Vagina (tissue), 2 donors: Measurements from ENCODE around the gene TROAP. TPM values are rescaled to one million over a fixed set of nuclear protein-coding genes. Genes with fewer than 3 reads are reported as not detected.

Experiments used
- DNase-seq, 2 donors: peaks; one replicate each; pipeline ENCODE4 v3.0.0-alpha.2; 2017; ENCODE audit errors: extremely low spot score in 2 of 2
- H3K27ac ChIP-seq: fragments of 200-600 bp; sonication (generic); one replicate; pipeline ENCODE4 v1.5.1; 2019
- H3K27me3 ChIP-seq: fragments of 200-600 bp; sonication (generic); one replicate; pipeline ENCODE4 v1.5.1; 2019
- H3K36me3 ChIP-seq, 2 donors: fragments of 200-600 bp; sonication (generic); one replicate each; pipeline ENCODE4 v1.5.1; 2017 to 2019
- H3K4me1 ChIP-seq: fragments of 200-600 bp; sonication (generic); one replicate; pipeline ENCODE4 v1.5.1; 2019
- H3K4me3 ChIP-seq, 2 donors: fragments of 200-600 bp; sonication (generic); 1 replicate in 1 of 2; 2 replicates in 1 of 2; pipeline ENCODE4 v1.5.1; 2016 to 2019
- H3K9me3 ChIP-seq: fragments of 200-600 bp; sonication (generic); one replicate; pipeline ENCODE4 v1.5.1; 2019
- CTCF ChIP-seq, 3 experiments: fragments of 450-650 bp in 2 of 3; fragments of 200-600 bp in 1 of 3; sonication (generic) in 1 of 3; IDR thresholded peaks; one replicate each; pipeline ENCODE4 v1.5.1; 2017 to 2019; ENCODE audit warnings: antibody characterized with exemption in 3 of 3, mild to moderate bottlenecking in 2 of 3, moderate library complexity in 2 of 3
- POLR2A ChIP-seq, 2 donors: fragments of 450-650 bp; IDR thresholded peaks; one replicate each; pipeline ENCODE4 v1.6.1; 2017; ENCODE audit warnings: antibody characterized with exemption in 2 of 2, mild to moderate bottlenecking in 2 of 2, moderate library complexity in 2 of 2
- POLR2AphosphoS5 ChIP-seq, 2 donors: sonication (generic); formaldehyde crosslinking; IDR thresholded peaks; one replicate each; pipeline ENCODE4 v1.9.0; 2017; ENCODE audit warnings: antibody characterized with exemption in 2 of 2, mild to moderate bottlenecking in 2 of 2, low read depth in 1 of 2; ENCODE audit not compliant: insufficient read depth in 1 of 2
- intact Hi-C: fragments of 100-400 bp; cut with DNase I; formaldehyde crosslinking; loops from one replicate; pipeline ENCODE4 v1.15.1; 2023
- total RNA-seq: library from RNA; depleted of rRNA; stranded (reverse); fragments of >200 nt; gene quantifications from one replicate; pipeline ENCODE4 v1.2.3, GENCODE V29; 2016

Gene TROAP
- total RNA-seq, 1 donor from 2014 or later, result 4.9 TPM

GRCh38 chr12:49346659-49347310, 23.7 kb downstream of the TROAP start, which contains the start of gene DNAJC22:
TSS of gene DNAJC22 (plus strand) at chr12:49346888. CDS start at chr12:49348873, 1,985 bp downstream.
- DNase-seq, result no peak
- intact Hi-C loops, result no loop called here
- peaks cover 19% of the 10 kb centered on the region for H3K27me3 ChIP-seq
- no peaks in the 10 kb centered on the region for H3K9me3 ChIP-seq
- H3K27ac ChIP-seq, result no peak within 1 kb of the TSS
- peak within 1 kb of the TSS; percentile 40 to 43 for H3K4me3 ChIP-seq
- TF ChIP-seq POLR2A (IDR thresholded peaks at IDR 0.05) (no peak), POLR2AphosphoS5 (IDR thresholded peaks at IDR 0.05; ENCODE audit: insufficient read depth in 1 of 2, low read depth in 1 of 2) (no peak), CTCF (IDR thresholded peaks at IDR 0.05) (no peak)
- H3K4me1 ChIP-seq, result peaks cover 59% of the 10 kb centered on the region
- no peaks in the 10 kb centered on the region for H3K36me3 ChIP-seq

- H3K4me3 ChIP-seq, result peak overlapping the region; percentile 40 to 43
- peak in 1 of 2 donors; percentile 81 for DNase-seq
- peak in 1 of 2 donors; percentile 35 for TF ChIP-seq POLR2AphosphoS5 (IDR thresholded peaks at IDR 0.05; ENCODE audit: insufficient read depth in 1 of 2, low read depth in 1 of 2)
- TF ChIP-seq POLR2A (IDR thresholded peaks at IDR 0.05), result no peak
- TF ChIP-seq CTCF (IDR thresholded peaks at IDR 0.05), result peak; percentile 76 to 87 (median 80)
- peaks cover 53% of the 10 kb centered on the region for H3K4me1 ChIP-seq
- H3K27me3 ChIP-seq, result peaks cover 19% of the 10 kb centered on the region
- no peaks in the 10 kb centered on the region for H3K36me3 ChIP-seq
- no peak overlapping the region for H3K27ac ChIP-seq
- no peaks in the 10 kb centered on the region for H3K9me3 ChIP-seq
- intact Hi-C loops, result no loop called here
These were observed 24.5 kb downstream of the TROAP start for GRCh38 chr12:49347311-49348193.

- peak in 1 of 2 donors; percentile 67 for DNase-seq
- intact Hi-C loops, result no loop called here
- no peak for TF ChIP-seq POLR2AphosphoS5 (IDR thresholded peaks at IDR 0.05; ENCODE audit: insufficient read depth in 1 of 2, low read depth in 1 of 2)
- no peak for TF ChIP-seq POLR2A (IDR thresholded peaks at IDR 0.05)
- no peak for TF ChIP-seq CTCF (IDR thresholded peaks at IDR 0.05)
- no peaks in the 10 kb centered on the region for H3K36me3 ChIP-seq
- H3K9me3 ChIP-seq, result no peaks in the 10 kb centered on the region
- peaks cover 19% of the 10 kb centered on the region for H3K27me3 ChIP-seq
- no peak overlapping the region for H3K27ac ChIP-seq
- no peak overlapping the region for H3K4me3 ChIP-seq
- H3K4me1 ChIP-seq, result peaks cover 41% of the 10 kb centered on the region
These were observed 25.7 kb downstream of the TROAP start for GRCh38 chr12:49348781-49349180.

GRCh38 chr12:49349266-49349665, 26.2 kb downstream of the TROAP start:
- Histone ChIP-seq H3K4me1 (peaks cover 37% of the 10 kb centered on the region), H3K4me3 (no peak overlapping the region), H3K27ac (no peak overlapping the region), H3K36me3 (no peaks in the 10 kb centered on the region), H3K9me3 (no peaks in the 10 kb centered on the region), H3K27me3 (peaks cover 19% of the 10 kb centered on the region)
- peak in 1 of 2 donors; percentile 42 for DNase-seq
- TF ChIP-seq POLR2AphosphoS5 (IDR thresholded peaks at IDR 0.05; ENCODE audit: insufficient read depth in 1 of 2, low read depth in 1 of 2), result no peak
- no peak for TF ChIP-seq POLR2A (IDR thresholded peaks at IDR 0.05)
- no peak for TF ChIP-seq CTCF (IDR thresholded peaks at IDR 0.05)
- intact Hi-C loops, result no loop called here
